Non-pigmented ciliary epithelial cell (primary cell): ENCODE results near the gene AGBL1.
"Not testable (repeated sequence)": the region's sequence is repeated elsewhere in the genome, so short reads cannot be mapped to it uniquely, and the experiment has no call there.

Experiments
- DNase-seq: peaks from one replicate; pipeline ENCODE4 v3.0.0-alpha.2; 2010; ENCODE audit warnings: low read depth

Gene AGBL1

DNA sequence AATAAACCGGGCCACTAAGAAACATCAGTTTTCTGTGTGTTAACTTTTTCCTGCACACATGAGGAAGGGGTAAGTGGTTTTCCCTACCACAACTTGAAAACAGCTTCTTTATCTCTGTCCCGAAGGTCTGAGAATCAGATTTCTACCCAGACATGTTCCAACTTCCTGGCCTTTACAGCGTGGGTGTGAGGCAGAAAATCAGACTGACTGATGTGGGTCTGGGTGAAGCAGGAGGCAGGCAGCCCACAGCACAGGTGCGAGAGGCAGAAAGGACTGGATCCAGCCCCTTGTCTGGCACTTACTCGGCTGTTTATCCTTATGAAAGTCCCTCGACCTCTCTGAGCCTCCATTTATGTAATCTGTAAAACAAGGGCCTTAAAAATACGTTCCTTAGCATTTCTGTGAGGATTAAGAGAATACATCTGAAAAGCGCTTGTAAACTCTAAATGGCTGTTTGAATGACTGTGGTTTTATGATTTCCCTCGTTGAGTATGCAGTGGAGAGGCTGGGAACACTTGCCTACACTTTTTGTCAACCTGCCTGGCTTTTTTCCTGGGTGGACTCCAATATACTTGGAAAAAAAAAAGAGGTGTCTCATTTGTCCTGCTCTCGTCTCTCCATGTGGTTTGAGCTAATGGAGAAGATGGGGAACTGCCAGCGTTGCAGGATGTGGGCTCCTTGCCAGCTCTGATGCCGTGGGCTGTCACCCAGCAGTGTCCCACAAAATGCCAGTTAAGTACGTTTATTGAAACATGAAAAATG lies 3.1 kb downstream of the AGBL1 start:
- no peak for DNase-seq

DNA sequence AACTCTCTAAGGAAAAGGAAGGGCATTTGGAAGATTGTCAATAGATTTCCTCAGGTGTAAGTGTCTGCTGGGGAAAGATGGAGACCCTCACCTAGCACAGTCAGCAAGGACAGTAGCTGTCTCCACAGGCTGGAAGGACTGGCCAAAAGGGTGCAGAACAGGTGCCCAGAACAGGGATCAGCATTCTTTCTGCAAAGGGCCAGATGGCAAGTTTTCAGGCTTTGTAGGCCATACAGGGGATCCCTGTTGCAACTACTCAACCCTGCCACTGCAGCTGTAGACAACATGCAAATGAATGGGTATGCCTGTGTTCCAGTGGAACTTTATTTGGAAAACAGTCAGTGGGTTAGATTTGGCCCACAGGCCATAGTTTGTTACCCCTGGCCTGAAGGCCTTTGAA lies 8.1 kb downstream of the AGBL1 start:
- DNase-seq, result no peak

DNA sequence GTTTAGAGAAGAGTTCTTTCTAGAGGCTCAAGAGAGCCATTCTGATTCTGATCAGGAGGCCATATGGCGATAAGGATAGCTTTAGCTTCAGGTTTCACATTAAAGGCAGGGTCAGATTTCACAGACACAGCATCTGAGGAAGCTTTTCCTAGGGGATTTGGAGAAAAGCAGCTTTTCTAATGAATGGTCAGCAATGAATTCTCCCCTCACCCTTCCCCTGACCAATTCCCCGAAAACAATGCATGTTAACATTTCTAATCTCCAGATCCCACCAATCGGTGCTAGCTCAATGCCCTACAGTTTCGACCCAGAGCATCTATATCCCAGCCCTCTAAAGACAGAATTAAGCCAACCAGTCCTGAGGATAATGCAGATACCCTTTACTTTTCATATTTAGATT lies 9.8 kb downstream of the AGBL1 start:
- DNase-seq, result no peak

DNA sequence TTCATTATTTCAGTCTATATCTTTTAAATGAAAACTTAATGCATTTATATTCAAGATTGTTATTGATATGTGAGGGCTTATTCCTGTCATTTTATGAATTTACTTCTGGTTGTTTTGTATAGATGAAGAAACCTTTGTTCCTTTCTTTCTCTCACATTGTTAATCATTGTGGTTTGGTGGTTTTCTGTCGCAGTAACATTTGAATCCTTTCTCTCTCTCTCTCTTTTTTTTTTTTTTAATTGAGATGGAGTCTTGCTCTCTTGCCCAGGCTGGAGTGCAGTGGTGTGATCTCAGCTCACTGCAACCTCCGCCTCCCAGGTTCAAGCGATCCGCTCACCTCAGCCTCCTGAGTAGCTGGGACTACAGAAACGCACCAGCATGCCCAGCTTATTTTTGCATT lies 22.1 kb downstream of the AGBL1 start:
- no peak for DNase-seq

DNA sequence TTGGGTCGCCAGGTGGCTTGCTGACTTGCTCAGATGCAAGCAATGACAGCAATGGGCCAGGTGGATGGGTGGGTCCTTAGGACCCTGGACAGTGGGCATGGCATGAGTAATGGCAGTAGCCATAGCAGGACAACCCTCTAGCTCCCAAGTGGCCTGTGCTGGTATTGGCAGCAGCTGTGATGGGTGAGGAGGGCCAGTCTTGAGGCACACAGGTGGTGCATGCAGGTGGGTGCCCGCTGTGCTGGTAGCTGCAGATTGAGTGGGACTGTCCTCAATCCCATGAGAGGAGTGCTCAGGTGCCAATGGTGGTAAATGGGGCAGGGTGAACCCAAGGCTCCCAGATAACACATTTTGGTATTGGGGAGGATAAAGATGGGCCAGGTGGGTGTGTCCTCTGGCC lies 24.2 kb downstream of the AGBL1 start:
- DNase-seq, result no peak

DNA sequence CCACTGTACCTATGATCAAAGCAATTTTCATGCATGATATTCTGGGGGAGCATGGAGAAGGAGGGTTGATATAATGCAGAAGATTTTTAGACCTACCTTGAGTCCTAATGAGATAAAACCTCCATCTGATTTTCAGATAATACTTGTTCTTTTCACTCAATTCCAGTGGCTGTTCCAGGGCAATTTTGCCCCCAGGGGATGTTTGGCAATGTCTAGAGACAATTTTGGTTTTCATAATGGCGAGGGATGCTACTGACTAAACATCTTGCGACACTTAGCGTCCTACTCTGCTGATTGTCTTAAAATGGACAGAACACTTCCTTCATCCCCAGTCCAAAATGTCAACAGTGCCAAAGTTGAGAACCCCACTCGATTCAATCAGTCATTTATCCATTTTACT lies 26.6 kb downstream of the AGBL1 start:
- no peak for DNase-seq

DNA sequence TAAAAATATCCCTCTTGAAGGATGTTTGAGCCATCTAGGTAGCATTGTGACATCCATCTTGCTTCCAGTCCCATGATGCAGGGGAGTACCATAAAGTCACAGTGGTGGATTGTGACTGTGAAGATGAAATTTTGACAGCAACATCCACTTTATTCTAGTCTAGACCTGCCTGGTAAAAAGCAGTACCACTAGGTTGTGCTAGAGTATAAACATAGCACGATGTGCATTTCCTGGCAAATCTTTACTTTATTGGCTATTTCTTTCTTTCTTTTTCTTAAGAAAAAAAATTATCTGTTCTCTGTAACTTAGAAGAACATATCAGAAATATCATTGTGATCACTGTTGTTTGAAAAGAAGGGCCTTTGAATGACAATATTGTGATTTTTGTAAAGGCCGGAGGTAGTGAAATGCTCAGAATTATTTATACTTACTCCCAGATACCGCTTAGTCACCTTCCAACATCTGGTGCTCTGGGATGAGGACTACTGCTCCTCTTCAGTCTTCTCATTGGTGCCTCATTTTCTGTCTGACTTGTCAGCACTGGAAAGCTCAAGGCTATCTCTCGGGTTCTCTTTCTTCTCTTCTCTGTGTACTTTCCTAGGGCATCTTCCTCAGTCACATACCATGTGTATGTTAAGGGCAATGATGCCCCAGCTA lies 35.6 kb downstream of the AGBL1 start:
- no peak for DNase-seq

DNA sequence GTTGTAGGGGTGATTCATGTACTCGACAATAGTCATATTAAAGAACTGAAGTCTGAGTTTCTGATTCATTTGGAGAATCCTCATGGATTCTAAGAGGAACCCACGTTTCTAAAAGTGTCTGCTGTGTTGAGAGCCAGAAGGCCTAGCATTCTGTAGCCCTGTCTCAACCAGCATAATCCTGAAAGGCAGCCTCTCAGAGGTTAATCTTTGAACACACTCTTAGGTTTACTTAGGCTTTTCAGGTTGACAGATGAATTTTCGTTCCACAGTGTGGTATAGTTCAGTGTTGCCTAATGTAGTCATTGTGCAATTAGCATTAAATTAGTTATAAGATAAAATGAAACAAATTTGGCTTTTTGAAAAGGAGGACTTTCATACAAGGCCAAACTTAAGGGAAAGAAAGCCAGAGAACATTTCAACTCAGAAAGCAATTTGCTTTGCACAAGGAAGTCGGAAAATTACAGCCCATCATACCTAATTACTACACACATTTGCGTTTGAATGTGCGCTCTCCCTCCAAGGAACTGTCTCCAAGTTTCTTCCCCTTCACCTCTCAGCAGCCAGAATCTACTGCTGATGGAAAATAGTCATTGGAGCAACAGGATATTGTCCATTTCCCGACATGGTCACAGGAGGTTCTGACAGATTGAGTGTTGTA lies 42.0 kb downstream of the AGBL1 start:
- DNase-seq, result no peak

DNA sequence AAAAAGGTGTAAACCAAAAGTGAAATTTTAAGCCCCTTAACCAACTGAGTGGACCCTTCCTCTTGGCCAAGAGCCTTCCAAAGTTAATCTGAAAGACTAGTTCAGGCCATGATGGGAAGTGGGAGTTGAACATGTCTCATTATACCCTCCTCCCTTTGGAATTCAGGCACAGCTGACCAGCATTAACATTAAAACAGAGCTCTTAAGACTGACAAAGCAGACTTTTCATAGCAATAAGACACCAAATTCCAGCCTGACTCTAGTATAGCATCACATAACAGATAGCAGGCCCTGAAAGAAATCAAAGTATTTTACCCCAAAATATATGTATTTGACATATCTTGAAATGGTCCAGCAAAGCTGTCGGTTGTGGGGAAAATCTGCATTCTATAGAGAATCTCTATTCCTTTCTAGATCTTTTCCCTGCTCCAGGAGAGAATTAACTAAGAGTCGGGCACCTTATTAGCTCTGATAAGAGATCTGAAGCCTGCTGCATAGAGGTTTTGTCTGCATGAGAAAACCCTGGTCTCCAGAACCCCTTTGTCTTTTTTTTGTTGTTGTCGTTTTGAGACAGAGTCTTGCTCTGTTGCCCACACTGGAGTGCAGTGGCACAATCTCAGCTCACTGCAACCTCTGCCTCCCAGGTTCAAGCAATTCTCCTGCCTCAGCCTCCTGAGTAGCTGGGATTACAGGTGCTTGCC lies 43.2 kb downstream of the AGBL1 start:
- not testable (repeated sequence) for DNase-seq

DNA sequence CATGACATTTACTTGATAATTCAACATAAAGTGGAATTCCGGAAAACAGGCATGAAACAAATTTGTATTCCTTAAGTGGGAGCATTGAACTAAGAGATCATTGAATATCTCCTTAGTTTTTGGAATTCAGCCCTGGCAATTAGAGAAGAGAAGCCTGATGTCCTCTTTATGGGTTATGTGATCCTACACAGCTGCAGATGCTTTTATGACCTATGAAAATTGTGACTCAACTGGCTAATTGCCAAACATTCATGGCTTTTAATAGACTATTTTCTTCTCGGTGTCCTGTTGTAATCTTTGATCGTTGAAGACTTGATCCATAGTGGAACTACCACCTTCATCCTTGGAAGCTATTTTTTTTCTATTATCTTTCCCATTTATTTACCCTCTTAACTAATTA lies 46.1 kb downstream of the AGBL1 start:
- DNase-seq, result no peak

DNA sequence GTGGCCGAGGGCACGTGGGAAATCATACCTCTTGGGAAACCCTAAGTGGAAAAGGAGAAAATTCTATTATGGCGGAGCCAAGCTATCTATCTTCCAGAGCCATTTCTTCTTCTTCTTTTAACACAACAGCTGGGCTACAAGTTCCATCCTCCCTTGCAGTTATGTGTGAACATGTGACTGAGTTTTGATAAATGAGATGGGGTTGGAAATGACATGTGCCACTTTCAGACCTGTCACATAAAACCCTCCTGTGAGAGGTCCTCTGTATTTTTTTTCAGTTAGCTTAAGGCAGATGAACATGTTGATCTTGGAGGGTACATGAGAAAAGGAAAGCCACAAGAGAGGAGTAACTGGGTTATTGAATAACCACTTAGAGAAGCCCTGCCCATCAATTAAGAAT lies 47.9 kb downstream of the AGBL1 start:
- no peak for DNase-seq

DNA sequence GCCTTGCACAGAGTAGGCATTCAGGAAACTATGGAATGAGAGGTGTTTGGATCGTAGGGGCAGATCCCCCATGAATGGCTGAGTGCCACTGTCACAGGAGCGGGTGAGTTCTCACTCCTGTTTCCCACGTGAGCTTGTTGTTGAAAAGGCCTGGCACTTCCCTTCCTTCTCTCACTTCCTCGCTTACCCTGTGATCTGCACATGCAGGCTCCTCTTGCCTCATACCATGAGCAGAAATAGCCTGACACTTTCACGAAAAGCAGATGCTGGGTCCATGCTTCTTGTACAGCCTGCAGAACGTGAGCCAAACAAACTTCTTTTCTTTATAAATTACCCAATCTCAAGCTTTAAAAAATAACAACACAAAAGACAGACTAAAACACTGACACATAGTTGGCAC lies 55.4 kb downstream of the AGBL1 start:
- no peak for DNase-seq

DNA sequence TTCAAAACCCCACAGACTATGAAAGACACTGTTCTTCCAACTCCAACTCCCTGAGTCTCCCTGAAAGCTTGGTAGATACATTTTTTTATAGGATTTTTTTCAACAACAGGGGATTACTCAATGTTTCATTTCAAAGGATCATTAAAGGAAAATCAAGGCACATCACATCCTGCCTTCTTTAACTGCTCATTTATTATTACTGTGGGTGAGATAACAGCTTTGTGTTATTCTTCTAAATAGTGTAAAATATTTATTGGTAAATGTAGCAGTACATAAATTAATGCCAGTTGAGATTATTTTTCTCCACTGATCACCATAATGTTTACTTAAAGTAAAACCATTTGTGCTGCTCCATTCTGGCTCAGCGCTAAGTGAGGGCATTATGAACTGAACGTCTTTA lies 57.2 kb downstream of the AGBL1 start:
- DNase-seq, result no peak

DNA sequence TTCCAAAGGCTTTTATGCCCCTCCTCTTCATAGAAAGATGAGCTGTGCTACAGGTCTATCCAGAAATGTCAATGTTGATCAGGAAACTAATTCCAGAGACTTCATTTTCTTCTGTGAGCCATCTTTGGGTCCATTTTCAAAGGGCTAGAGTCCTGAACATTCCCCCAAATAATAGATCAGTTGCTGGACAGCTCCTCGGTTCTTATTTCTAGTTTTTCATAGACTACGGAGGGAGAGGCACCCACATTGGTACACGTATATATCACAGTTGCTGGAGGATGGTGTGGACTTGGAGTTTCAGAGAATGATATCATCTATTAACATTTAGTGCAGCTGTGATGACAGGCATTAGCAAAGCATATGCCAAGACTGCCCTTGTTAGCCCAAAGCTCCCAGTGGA lies 59.1 kb downstream of the AGBL1 start:
- no peak for DNase-seq

DNA sequence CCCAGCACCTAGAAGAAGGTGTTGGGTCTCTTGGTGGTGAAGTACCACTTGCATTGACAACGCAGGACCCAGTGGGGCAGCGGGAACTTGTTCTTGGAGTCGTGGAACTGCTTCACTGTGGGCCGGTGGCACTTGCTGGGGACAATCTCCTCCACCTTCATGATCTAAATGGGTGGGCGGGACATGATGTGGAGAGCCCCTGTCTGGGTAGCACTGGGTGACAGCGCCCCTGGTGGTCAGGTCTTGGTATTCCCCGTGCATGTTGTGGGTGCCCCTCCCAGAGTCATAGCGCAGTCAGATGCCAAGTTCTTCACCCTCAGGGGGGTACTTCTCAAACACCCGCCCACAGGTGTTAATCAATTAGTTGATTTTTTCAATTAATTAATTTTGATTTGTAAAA lies 60.2 kb downstream of the AGBL1 start:
- no peak for DNase-seq

DNA sequence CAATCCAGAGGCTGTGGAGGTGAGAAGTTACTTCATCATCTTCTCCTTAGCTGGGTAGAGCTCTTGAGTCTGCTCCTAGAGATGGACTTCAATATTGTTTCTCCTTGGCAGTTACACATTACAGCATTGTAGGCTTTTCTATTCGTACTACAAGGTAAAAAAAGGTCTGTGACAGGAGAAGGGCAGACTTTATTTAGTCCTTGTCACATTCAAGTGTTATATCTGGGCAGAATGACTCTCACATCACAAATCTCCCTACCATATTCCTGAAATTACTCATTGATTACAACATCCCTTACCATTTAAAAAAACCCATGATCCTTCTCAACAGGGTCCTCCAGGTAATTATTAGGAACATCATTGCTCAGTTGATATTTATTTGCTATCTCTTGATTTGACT lies 75.0 kb downstream of the AGBL1 start:
- no peak for DNase-seq

DNA sequence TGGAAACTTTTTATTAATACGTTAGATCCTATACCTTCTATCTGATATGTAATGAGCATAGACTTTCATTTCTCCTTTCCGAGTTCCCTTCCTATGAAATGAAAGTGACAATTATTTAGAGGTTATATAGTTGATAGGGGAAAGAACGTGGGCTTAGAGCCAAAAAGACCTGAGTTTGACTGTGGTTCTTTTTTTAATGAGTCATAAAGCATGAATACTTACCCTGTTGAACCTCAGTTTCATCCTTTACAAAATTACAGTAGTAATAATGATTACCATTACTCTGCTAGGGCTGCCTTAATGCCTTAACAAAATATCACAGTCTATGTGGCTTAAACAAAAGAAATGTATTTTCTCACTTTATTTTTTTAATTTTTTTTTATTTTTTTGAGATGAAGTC lies 75.9 kb downstream of the AGBL1 start:
- DNase-seq, result no peak

DNA sequence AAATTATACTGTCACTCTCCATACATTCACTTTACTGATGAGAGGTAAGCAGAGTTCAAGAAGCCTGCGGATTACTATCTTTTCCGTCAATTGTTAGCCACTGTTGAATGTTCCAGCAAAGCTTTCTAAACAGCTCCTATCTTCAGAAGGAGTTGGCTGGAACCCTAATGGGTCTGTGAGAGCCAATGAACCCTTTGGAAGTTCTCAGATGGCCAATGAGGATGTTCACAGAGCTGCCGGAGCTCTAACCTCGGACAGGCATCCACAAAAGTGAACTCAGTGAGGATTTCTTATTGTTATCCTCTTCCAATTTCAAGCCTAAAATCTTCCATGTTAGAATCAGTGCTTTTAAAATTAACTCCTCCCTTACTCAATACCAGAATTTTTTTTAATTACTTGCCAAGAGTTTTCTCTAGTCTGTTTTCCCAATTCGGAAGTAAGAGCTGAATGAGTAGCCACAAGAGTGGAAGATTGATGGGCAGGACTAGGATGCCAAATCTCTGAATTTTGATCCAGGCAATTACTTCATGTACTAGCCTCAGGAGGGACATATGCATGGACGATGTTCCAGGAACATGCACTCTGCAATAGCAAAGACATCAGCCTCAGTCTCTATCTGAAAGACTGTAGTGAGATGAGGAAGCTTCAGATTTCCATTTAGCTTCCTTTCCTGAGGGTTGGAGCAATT lies 78.1 kb downstream of the AGBL1 start:
- no peak for DNase-seq

DNA sequence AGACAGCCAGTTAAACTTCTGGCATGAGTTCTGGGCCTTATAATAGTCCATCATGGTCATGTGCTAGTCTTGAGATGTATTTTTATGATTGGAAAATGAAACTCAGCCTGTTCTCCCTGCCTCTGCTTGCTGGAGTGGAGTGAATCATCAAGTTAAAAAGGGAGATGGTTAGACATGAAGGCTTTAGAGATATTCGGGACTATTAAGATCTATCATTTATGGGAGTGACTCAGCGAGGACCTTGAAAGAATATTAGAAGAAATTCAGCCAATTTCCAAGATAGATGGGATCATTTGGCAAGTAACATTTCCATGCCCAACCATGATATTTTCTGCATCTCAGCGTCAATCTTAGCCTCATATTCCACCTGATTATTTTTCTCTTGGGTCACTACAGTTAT lies 79.8 kb downstream of the AGBL1 start:
- DNase-seq, result no peak

DNA sequence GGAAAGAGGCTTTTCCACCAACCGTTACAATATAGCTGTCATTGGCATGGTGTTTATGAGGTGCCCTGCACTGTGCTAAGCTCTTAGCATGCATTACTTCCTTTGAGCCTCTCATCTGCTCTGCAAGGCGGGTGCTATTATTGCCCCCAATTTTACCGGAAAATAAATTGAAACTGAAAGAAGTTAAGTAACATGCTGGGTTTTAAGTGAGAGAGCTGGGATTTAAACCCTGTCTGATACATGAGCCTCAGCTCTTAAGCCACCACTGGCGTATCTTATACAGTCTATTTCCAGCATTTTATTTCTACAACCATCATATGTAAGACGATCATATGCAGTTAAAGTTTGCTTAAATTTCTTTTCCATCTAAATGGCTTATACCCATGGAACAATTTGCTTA lies 81.6 kb downstream of the AGBL1 start:
- DNase-seq, result no peak

DNA sequence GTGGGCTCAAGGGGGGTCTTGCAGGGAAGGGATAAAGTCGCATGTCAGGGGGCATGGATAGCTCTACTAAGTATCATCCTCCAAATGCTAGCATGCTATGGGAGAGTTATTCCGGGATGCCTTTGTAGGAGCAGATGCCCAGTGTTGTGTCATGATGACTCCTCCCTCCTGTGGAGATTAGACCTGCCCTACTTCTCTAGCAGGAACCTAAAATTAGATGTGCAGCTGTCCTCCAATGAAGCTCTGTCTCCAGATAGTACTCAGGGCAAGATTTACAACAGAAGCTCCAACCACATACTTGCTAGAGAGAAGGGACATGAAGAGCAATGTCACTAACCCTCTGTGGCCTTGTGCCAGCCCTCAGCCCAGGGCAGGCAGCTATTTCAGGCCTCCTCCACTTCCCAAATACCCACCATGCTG lies 82.5 kb downstream of the AGBL1 start:
- no peak for DNase-seq

DNA sequence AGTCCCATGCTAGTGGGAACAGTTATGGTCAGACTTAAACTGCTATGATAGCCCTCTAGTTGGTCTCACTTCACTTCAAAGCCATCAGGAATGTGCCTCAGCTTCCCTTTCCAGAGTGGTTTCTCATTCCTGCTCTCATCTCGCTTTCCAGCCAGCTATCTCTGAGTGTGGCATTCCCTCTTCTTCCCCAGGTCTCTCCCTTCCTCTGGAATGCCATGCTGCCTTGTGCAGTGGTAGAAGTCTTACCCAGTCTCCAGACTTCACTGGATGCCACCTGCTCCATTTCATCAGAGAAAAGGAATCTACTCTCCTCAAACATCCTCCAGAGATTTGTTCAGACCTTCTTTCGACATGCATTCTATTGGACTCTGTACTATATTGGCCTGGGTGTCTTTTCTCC lies 83.0 kb downstream of the AGBL1 start:
- DNase-seq, result no peak
